IMR-90 (cell line): ENCODE results near the gene EXT2. TPM values are rescaled to one million over a fixed set of nuclear protein-coding genes. Genes with fewer than 3 reads are reported as not detected.

Source experiments
- ATAC-seq: fragments of 200-7000 bp; cut with Tn5 transposase; 2 replicates; pipeline ENCODE4 v1.9.1; 2020; ENCODE audit warnings: low read depth, mild to moderate bottlenecking, moderate library complexity
- BruUV-seq: library from RNA; stranded (reverse); fragments of 400-500 nt; replicated peaks from 2 replicates; lab custom pipeline; 2021; lab: Mats Ljungman, UMichigan
- CTCF ChIA-PET: fragments of 300-600 bp; formaldehyde crosslinking; extraction: SDS; loops from one replicate; lab custom pipeline; 2021; ENCODE audit warnings: antibody characterized with exemption; lab: Yijun Ruan, JAX
- POLR2A ChIA-PET: fragments of 300-600 bp; sonication (Branson Sonifier 250); formaldehyde crosslinking; loops from one replicate; lab custom pipeline; 2022; ENCODE audit warnings: antibody characterized with exemption; ENCODE audit not compliant: unreplicated experiment; lab: Charles Lee
- DNase-seq: peaks from one replicate; pipeline ENCODE4 v3.0.0; 2013
- H2AFZ ChIP-seq: replicated peaks from 2 replicates; pipeline ENCODE3; 2013; ENCODE audit warnings: low read length, mild to moderate bottlenecking; ENCODE audit not compliant: poor library complexity
- H2AK5ac ChIP-seq: 2 replicates; pipeline ENCODE4 v1.6.1; 2013; ENCODE audit warnings: low read depth, low read length, inconsistent platforms
- H2AK9ac ChIP-seq: replicated peaks from 2 replicates; pipeline ENCODE3; 2013; ENCODE audit warnings: mild to moderate bottlenecking, low read depth, low read length, moderate library complexity; ENCODE audit not compliant: poor library complexity
- H2BK120ac ChIP-seq: 2 replicates; pipeline ENCODE4 v1.6.1; 2013; ENCODE audit warnings: low read depth, low read length, inconsistent platforms
- H2BK15ac ChIP-seq: 3 replicates; pipeline ENCODE4 v1.6.1; 2013; ENCODE audit warnings: low read depth, low read length, inconsistent platforms
- H2BK20ac ChIP-seq: 2 replicates; pipeline ENCODE4 v1.6.1; 2013; ENCODE audit warnings: low read depth, mild to moderate bottlenecking, inconsistent platforms, low read length, moderate library complexity
- H2BK5ac ChIP-seq: 2 replicates; pipeline ENCODE4 v1.6.1; 2013; ENCODE audit warnings: mild to moderate bottlenecking, low read depth, low read length, inconsistent platforms; ENCODE audit not compliant: poor library complexity, severe bottlenecking
- H3K14ac ChIP-seq: replicated peaks from 2 replicates; pipeline ENCODE4 v1.6.1; 2013; ENCODE audit warnings: low read depth, low read length, inconsistent platforms
- H3K18ac ChIP-seq: 2 replicates; pipeline ENCODE4 v1.6.1; 2013; ENCODE audit warnings: low read depth, low read length, control low read depth
- H3K23ac ChIP-seq: 2 replicates; pipeline ENCODE4 v1.6.1; 2013; ENCODE audit warnings: low read depth, low read length, inconsistent platforms
- H3K27ac ChIP-seq: 2 replicates; pipeline ENCODE4 v1.5.1; 2013; ENCODE audit warnings: mild to moderate bottlenecking, control low read depth, low read length; ENCODE audit not compliant: insufficient read depth
- H3K27me3 ChIP-seq: 2 replicates; pipeline ENCODE4 v1.6.1; 2013; ENCODE audit warnings: low read length; ENCODE audit not compliant: control insufficient read depth, insufficient read depth
- H3K36me3 ChIP-seq: 2 replicates; pipeline ENCODE4 v1.6.1; 2013; ENCODE audit warnings: low read length, mixed read lengths; ENCODE audit not compliant: control insufficient read depth, insufficient read depth
- H3K4ac ChIP-seq: 2 replicates; pipeline ENCODE4 v1.6.1; 2013; ENCODE audit warnings: low read depth, low read length, inconsistent platforms
- H3K4me1 ChIP-seq: 2 replicates; pipeline ENCODE4 v1.6.1; 2013; ENCODE audit warnings: low read length, mixed read lengths; ENCODE audit not compliant: control insufficient read depth, insufficient read depth
- H3K4me2 ChIP-seq: 2 replicates; pipeline ENCODE4 v1.6.1; 2013; ENCODE audit warnings: low read depth, mild to moderate bottlenecking, control low read depth, low read length, moderate library complexity
- H3K4me3 ChIP-seq: 2 replicates; pipeline ENCODE4 v1.5.1; 2013; ENCODE audit warnings: low read depth, mild to moderate bottlenecking, control low read depth, low read length, moderate library complexity; ENCODE audit not compliant: insufficient read depth
- H3K56ac ChIP-seq: 2 replicates; pipeline ENCODE4 v1.6.1; 2013; ENCODE audit warnings: low read length, inconsistent platforms; ENCODE audit not compliant: insufficient read depth; ENCODE audit errors: extremely low read depth
- H3K79me1 ChIP-seq, 2 experiments: 2 replicates each; pipeline ENCODE4 v1.6.1; 2013; ENCODE audit warnings: low read length in 2 of 2, inconsistent platforms in 1 of 2, low read depth in 1 of 2
- H3K9ac ChIP-seq: 2 replicates; pipeline ENCODE4 v1.6.1; 2013; ENCODE audit warnings: low read depth, low read length, control low read depth
- H3K9me1 ChIP-seq: 2 replicates; pipeline ENCODE4 v1.6.1; 2013; ENCODE audit warnings: low read length, inconsistent platforms; ENCODE audit not compliant: insufficient read depth
- H3K9me3 ChIP-seq: 2 replicates; pipeline ENCODE4 v1.6.1; 2013; ENCODE audit warnings: low read length; ENCODE audit not compliant: control insufficient read depth, insufficient read depth
- H4K20me1 ChIP-seq: 2 replicates; pipeline ENCODE4 v1.6.1; 2013; ENCODE audit warnings: low read length, inconsistent platforms; ENCODE audit not compliant: insufficient read depth
- H4K5ac ChIP-seq: 2 replicates; pipeline ENCODE4 v1.6.1; 2013; ENCODE audit warnings: mild to moderate bottlenecking, low read depth, low read length, control low read depth
- H4K8ac ChIP-seq, 2 experiments: 2 replicates each; pipeline ENCODE4 v1.6.1; 2013; ENCODE audit warnings: low read depth in 2 of 2, low read length in 2 of 2, control low read depth in 1 of 2, inconsistent platforms in 1 of 2
- H4K91ac ChIP-seq: 2 replicates; pipeline ENCODE4 v1.6.1; 2013; ENCODE audit warnings: low read depth, low read length, inconsistent platforms; ENCODE audit not compliant: insufficient read depth
- BHLHE40 ChIP-seq: fragments of 150-350 bp; IDR thresholded peaks from 2 replicates; pipeline ENCODE4 v1.6.1; 2016; ENCODE audit warnings: mild to moderate bottlenecking, low read depth, low read length
- CEBPB ChIP-seq: IDR thresholded peaks from 2 replicates; pipeline ENCODE4 v1.6.1; 2012; ENCODE audit warnings: low read depth, low read length, improper control_type of control experiment
- CHD1 ChIP-seq: IDR thresholded peaks from 2 replicates; pipeline ENCODE4 v1.6.1; 2012; ENCODE audit warnings: low read depth, low read length, improper control_type of control experiment
- CTCF ChIP-seq: conservative IDR thresholded peaks from 2 replicates; pipeline ENCODE4 v1.5.1; 2012; ENCODE audit warnings: mild to moderate bottlenecking, low read depth, low read length, improper control_type of control experiment
- ELK1 ChIP-seq: fragments of 150-350 bp; IDR thresholded peaks from 2 replicates; pipeline ENCODE4 v1.6.1; 2016; ENCODE audit warnings: low read depth, mild to moderate bottlenecking, low read length, moderate library complexity, borderline replicate concordance
- FOS ChIP-seq: fragments of 150-350 bp; IDR thresholded peaks from 2 replicates; pipeline ENCODE4 v1.6.1; 2016; ENCODE audit warnings: low read depth, low read length
- MAFK ChIP-seq: IDR thresholded peaks from 2 replicates; pipeline ENCODE4 v1.6.1; 2012; ENCODE audit warnings: low read depth, low read length, improper control_type of control experiment
- MAZ ChIP-seq: IDR thresholded peaks from 2 replicates; pipeline ENCODE4 v1.6.1; 2012; ENCODE audit warnings: low read depth, mild to moderate bottlenecking, low read length, improper control_type of control experiment, moderate library complexity, borderline replicate concordance
- MXI1 ChIP-seq: IDR thresholded peaks from 2 replicates; pipeline ENCODE4 v1.6.1; 2012; ENCODE audit warnings: low read depth, mild to moderate bottlenecking, low read length, moderate library complexity, borderline replicate concordance
- NFE2L2 ChIP-seq: fragments of 150-350 bp; IDR thresholded peaks from 2 replicates; pipeline ENCODE4 v1.6.1; 2016; ENCODE audit warnings: low read depth, mild to moderate bottlenecking, low read length
- POLR2A ChIP-seq: IDR thresholded peaks from 2 replicates; pipeline ENCODE4 v1.6.1; 2012; ENCODE audit warnings: mild to moderate bottlenecking, low read depth, low read length
- RAD21 ChIP-seq: IDR thresholded peaks from 2 replicates; pipeline ENCODE4 v1.6.1; 2012; ENCODE audit warnings: low read length, improper control_type of control experiment
- RCOR1 ChIP-seq: IDR thresholded peaks from 2 replicates; pipeline ENCODE4 v1.6.1; 2012; ENCODE audit warnings: mild to moderate bottlenecking, low read length, improper control_type of control experiment; ENCODE audit not compliant: insufficient replicate concordance
- RFX5 ChIP-seq: IDR thresholded peaks from 2 replicates; pipeline ENCODE4 v1.8.0; 2012; ENCODE audit warnings: low read depth, mild to moderate bottlenecking, low read length, moderate library complexity
- SMC3 ChIP-seq: fragments of 150-350 bp; IDR thresholded peaks from 2 replicates; pipeline ENCODE4 v1.6.1; 2016; ENCODE audit warnings: low read depth, mild to moderate bottlenecking, antibody characterized with exemption, low read length, moderate library complexity
- USF2 ChIP-seq: fragments of 150-350 bp; IDR thresholded peaks from 2 replicates; pipeline ENCODE4 v1.6.1; 2017; ENCODE audit warnings: mild to moderate bottlenecking, antibody characterized with exemption, low read length, low read depth
- WGBS, 2 experiments: methylation state at CpG; one replicate each; pipeline versions ENCODE4 v1.1.5 to v1.1.7; 2013; ENCODE audit warnings: missing lambda C conversion rate in 2 of 2; ENCODE audit not compliant: insufficient read length in 1 of 2; ENCODE audit errors: extremely low coverage in 2 of 2; 5-methylcytosine and 5-hydroxymethylcytosine counted together
- dilution Hi-C: fragments of 300-500 bp; cut with HindIII; formaldehyde crosslinking; loops from one replicate; pipeline ENCODE4 v1.14.3; 2018; ENCODE audit warnings: low sequenced_read_pairs; ENCODE audit not compliant: unreplicated experiment
- in situ Hi-C: fragments of 300-500 bp; cut with MboI; formaldehyde crosslinking; loops from 3 replicates; pipeline ENCODE4 v1.14.3; 2019; ENCODE audit warnings: low sequenced_read_pairs, inconsistent platforms, mixed read lengths
- intact Hi-C: fragments of 100-400 bp; cut with micrococcal nuclease; formaldehyde crosslinking; loops from 2 replicates; pipeline ENCODE4 v1.10.0; 2022
- polyA plus RNA-seq, 3 experiments: library from polyadenylated mRNA; depleted of rRNA; stranded (reverse); fragments of >200 nt; gene quantifications; 2 replicates each; pipeline ENCODE4 v1.2.3, GENCODE V29; 2012; ENCODE audit warnings: low replicate concordance in 1 of 3
- total RNA-seq: library from RNA; depleted of rRNA; stranded (reverse); fragments of >200 nt; gene quantifications from 2 replicates; pipeline ENCODE4 v1.2.3, GENCODE V29; 2012

The EXT2 gene
- total and polyA plus RNA-seq, 2 of the 4 experiments (the other 2 are of a cell fraction) = 75.0 to 85.3 TPM

GRCh38 chr11:44279483-44279882 lies 184.0 kb downstream of the EXT2 start:
- in situ Hi-C loops (no loop called here), dilution Hi-C loops (no loop called here), intact Hi-C loops (no loop called here)
- DNase-seq = no peak
- H3K4ac ChIP-seq = no peak overlapping the region
- no peak overlapping the region for H4K91ac ChIP-seq
- no peaks in the 10 kb centered on the region for H3K79me1 ChIP-seq
- no peak overlapping the region for H4K8ac ChIP-seq
- no peak overlapping the region for H2BK20ac ChIP-seq
- no peak for ATAC-seq
- H2BK5ac ChIP-seq = no peak overlapping the region
- H3K36me3 ChIP-seq = no peaks in the 10 kb centered on the region
- no peak overlapping the region for H3K14ac ChIP-seq
- H3K4me1 ChIP-seq = no peaks in the 10 kb centered on the region
- no peak overlapping the region for H4K5ac ChIP-seq
- WGBS, 2 experiments = 40% methylated on average over 1 of the region's 6 CpGs; no CpG with 5 or more reads in 1 of the 2 experiments
- CTCF ChIA-PET = no interaction called here
- H4K20me1 ChIP-seq = no peaks in the 10 kb centered on the region
- no peaks in the 10 kb centered on the region for H3K9me3 ChIP-seq
- H2AFZ ChIP-seq = no peak overlapping the region
- H3K27me3 ChIP-seq = peaks cover 29% of the 10 kb centered on the region
- H3K9ac ChIP-seq = no peak overlapping the region
- no peak overlapping the region for H2BK120ac ChIP-seq
- no peak overlapping the region for H3K4me2 ChIP-seq
- no peaks in the 10 kb centered on the region for H3K9me1 ChIP-seq
- no peak overlapping the region for H3K18ac ChIP-seq
- no peak overlapping the region for H2AK9ac ChIP-seq
- TF ChIP-seq BHLHE40 (no peak), MXI1 (no peak), MAFK (no peak), NFE2L2 (no peak), SMC3 (no peak), CEBPB (no peak), RAD21 (no peak), RCOR1 (no peak), RFX5 (no peak), MAZ (no peak), POLR2A (no peak), USF2 (no peak), CHD1 (no peak), CTCF (no peak), ELK1 (no peak), FOS (no peak)
- no TSS peak for BruUV-seq
- H2BK15ac ChIP-seq = no peak overlapping the region
- H3K27ac ChIP-seq = no peak overlapping the region
- no peak overlapping the region for H2AK5ac ChIP-seq
- H3K56ac ChIP-seq = no peak overlapping the region
- H3K23ac ChIP-seq = no peak overlapping the region
- POLR2A ChIA-PET = no interaction called here
- H3K4me3 ChIP-seq = no peak overlapping the region
